GM18502 (cell line): ENCODE data around the gene CLIC5.

ENCODE experiments used
- ATAC-seq: cut with Tn5 transposase; IDR thresholded peaks from one replicate; pipeline ENCODE4 v1.9.1; 2021; ENCODE audit warnings: mild to moderate bottlenecking; ENCODE audit not compliant: unreplicated experiment, poor library complexity

CLIC5 gene

DNA sequence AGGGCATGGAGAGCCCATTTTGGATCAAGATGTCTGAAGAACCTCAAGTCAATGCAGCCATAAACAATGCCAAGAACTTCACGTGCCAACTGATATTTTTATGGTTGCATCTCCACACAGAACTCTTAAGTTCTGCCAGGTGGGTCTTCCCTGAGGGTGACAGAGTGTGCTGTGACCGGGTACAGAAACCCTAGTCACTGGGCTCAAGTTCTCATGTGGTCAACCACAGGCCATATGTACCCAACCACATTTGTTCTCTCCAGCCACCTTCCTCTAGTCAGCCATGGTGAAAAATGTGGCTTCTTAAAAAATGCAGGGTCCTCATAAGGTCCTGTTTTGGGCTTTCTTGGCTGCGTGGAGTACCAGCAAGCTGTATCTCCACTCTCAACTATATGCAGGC is 48.9 kb downstream of the CLIC5 start:
- ATAC-seq = no peak

DNA sequence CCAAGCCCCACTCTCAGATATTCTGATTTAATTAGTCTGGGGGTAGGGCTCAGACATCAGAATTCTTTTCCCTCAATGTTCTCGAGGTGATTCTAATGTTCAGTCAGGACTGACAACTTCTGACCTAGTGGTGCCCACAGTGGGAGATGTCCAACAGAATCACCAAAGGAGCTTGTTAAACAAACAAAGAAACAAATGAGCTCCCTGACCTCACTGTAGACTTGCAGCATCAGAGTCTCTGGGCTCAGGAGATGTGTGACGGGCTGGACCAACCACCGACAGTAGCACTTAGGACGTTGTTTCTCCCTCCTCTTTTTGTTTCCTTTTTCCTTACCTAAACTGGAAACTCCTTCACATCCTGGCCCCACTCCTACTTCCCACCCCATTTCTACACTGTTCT is 49.3 kb downstream of the CLIC5 start:
- ATAC-seq = no peak

DNA sequence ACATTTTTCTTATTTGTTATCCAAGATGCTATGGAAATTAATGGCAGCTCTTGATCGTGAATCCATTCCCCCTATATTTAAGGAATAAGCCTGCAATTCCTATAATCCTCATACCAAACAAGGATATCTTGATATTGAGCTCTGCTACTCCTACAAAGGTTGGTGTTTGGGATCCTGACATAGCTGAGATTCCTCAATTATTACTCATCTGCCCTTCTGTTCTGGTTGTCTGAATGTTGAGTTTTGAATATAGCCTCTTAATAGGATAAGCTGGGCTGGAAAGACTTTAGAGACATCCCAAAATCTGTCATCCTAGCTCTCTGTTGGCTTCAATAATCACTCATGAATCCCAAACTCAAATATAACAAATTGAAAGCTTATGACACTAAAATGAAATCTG is 49.9 kb downstream of the CLIC5 start:
- ATAC-seq = no peak

DNA sequence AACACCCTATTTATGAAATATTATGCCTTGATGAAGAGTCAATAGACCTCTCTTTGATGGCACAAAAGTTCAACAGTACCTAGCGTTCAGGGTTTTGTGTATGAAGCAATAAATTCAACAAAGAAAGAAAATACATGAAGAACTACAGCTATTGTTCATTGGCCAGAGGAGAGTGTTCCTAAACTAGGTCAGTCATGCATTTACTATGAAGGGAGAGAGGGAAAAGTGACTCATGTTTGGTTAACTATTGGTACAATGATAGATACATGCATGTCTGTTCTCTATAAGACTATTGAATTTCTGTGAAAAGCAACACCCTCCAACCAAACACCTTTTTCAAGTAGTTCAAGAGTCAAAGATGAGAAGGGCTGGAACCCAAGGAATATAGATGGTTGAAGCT is 50.7 kb downstream of the CLIC5 start:
- no peak for ATAC-seq

DNA sequence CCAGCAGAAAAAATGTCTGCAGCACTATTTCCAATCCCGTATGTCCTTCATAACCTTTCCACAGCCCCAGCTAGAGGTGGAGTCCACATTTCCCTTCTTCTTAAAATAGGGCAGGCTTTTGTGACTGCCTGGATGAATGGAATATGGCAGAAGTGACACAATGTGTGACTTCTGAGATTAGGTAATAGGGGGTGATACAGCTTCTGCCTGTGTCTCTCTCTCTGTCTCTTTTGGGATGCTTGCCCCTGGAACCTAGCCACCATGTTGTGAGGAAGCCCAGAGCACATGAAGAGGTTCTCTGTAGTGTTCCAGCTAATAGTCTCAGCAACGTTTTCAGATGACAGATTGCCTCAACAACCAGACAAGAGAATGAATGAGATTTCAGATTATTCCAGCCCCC is 51.4 kb downstream of the CLIC5 start:
- ATAC-seq = no peak

DNA sequence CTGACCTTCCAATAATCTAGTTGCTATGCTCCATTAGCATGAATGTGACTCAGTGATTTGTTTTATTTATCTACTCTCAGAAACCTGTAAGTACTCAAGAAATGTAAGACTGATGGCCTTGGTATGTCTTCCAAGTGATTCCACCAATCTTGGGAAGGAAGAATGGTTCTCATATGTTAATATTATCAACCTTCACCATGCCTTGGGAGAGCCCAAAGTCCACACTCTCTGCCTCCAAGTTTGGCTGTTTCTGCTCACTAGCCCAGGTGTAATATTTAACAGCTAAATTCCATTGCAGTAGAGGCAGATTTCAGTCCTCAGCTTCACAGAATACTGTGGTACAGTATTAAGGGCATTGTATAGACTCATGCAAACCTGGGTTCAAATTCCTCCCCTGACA is 51.8 kb downstream of the CLIC5 start:
- ATAC-seq = no peak

DNA sequence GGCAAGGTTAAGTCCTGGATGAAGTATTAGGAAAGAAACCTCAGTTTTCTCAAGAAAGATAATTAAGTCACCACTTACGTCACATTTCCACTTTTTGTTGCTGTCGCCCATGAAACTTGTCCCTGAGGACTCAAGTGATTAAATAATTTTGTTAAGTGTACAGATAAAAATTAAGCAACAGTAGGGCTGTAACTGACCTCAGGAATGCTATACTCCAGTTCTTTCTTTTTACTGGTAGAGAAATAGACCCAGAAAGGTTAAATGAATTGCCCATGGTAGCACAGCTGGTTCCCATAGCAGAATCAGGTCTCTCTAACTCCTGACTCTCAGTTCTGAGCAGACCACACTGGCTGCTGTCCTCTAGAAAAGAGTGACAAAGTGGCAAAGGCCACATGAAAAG is 54.5 kb downstream of the CLIC5 start:
- ATAC-seq = no peak

DNA sequence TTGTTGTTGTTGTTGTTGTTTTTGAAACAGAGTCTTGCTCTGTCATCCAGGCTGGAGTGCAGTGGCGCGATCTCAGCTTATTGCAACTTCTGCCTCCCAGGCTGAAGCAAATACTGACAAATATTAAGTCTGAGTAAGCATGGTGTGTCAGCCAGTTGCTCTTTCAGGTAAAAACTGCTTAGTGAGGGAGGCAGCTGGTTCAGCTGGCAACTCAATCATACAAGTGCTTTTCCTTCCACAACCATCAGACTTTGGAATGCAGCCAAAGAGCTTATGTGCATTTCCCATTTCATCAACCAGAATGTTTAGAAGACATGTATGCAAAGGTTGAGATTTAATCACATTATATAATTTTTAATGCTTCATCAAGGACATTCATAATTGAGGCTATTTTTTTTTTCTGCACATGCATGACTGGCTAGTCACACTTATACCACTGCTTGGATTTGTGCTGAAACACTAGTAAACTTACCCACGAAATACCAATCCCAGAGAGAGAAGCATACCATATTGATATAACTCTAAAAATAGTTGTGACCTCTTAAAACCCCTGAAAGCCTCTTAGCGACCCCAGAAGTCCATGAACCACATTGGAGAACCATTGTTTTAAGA is 56.0 kb downstream of the CLIC5 start:
- no peak for ATAC-seq

DNA sequence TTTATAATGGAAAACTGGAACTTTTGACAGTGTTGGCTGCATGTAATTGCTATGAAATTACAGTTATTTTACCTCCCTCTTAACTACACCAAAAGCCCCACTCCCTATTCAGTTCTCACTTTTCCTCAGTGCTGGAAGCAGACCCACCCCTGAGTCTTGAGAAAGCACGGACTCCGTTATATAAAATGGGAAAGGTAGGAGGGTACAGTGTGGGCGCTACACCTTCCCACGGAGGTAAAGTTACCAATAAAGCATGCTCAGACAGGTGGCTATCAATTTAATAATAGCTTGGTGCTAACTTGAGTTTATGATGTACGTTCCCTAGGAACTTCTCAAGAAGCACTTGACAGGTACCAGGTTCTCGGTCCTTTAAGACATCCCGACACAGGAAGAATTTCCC is 59.0 kb downstream of the CLIC5 start:
- no peak for ATAC-seq

DNA sequence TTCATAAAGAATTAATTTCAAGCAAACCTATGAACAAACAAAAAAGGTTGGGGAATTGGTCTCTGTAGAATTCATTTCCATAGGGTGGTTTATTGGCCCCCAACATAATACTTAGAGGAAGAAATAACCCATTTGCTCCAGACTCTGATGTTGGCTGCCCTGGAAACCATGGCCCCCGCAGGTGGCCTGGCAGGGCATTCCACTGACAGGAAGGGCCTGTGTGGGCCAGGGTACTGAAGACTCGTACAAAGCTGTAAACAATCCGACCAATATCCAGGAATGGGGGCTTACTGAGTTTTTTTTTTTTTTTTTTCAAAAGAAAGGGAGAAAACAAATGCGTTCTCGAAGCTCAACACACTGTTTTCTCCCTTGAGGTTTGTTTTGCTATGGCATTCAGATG is 59.5 kb downstream of the CLIC5 start:
- no peak for ATAC-seq

DNA sequence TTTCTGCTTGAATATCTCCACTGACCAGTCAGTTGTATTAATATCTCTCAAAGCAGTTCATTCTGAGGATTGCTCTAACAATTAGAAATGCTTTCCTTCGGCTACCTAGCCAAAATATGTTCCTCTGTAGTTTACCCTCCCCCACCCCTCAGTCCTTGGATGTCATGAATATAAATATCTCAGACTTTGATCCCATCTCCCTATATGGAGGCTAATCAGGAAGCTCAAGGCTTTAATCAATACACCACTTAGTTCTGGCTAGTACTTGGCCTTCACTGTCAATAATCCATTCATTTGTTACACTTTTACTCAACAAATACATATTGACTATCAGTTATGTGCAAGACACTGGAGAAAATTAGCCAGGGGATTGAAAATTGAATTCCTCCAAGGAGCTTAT is 60.1 kb downstream of the CLIC5 start:
- no peak for ATAC-seq

DNA sequence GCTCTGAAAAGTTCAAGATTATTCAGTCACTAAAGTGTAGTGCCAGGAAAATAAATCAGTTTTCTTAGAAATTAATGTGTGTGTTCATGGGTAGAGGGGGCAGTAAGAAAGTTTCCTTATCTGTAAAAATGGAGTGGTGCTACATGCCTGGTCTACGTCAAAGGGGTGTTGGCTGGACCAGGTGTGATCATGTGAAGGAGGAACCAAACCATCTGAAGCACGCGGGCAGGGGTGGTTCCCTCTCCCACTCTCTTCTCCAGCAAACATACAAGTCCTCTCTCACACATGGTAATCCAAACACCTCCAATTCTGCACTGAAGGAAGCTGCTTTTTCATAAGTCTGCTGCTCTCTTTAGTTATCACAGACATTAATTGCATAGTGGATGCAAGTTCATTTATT is 63.1 kb downstream of the CLIC5 start:
- ATAC-seq = no peak

DNA sequence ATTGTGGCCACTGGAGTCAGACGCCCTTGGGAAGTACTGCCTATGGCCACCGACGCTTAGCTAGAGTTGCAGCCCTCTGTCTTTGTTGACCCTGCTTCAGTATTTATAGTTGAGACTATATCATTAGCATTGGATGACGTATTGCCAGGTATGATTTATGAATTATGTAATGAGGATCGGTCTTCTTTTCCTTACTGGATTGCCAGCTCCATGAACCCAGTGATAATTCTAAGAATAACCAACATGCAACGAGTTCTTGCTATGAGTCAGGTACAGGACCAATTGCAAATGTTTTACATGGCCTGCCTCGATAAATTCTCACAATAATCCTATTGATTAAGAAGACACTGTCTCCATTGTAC is 63.5 kb downstream of the CLIC5 start:
- ATAC-seq = no peak

DNA sequence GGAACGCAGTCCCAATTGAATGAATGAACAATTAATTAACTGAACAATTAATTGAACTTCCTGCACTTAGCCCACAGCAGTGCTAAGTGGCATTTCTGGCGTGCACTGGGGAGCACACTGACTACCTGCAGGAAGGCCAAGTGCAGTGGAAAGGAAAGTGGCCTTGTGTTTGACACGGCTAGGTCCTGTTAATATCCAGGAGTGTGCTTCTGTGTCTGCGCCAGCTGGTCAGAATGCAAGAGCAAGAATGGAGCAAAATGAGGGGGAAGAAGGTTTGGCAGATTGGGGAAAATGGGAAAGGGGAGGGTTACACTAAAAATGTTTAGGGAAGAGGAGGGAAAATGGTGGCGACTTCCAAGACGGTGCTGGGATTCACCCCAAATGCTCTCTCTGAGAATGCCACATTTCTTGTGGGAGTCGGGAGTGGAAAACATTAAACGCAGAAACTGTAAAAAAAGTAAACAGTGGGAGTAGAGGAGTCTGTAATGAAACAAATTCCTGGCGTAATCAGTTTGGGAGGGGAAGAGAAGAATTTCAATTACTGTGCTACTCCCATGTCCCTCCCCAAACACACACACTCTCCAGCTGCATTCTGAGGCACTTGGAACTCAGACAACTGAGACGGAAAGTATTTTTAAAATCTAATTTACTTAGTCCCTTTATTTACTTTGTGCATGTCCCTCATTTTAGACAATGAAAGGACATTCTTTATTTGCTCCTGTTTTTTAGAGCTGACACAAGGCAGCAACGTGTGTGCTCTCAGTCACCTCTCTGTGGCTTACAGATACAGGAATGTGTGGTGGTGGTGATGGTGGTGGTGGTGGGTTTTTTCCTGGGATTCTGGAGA is 64.1 kb downstream of the CLIC5 start:
- ATAC-seq = no peak

DNA sequence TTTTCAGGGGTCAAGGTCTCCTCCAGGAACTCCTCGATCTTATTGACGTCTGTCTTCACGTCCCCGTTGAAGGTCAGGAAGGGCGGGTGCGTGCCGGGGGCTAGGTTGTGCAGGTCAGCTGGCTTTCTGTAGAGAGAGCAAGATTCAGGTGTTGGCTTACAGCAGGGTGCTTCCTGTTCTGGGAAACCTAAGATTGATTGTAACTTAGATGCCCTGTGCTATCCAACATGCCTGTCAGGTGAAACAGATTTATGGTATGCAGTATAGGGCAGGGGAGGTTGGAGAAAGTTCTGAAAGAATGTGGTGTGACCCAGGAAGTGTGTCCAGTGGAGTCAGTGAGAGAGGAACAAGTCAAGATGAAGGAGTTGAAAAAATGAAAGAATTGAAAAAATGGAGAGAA is 66.4 kb downstream of the CLIC5 start:
- no peak for ATAC-seq

DNA sequence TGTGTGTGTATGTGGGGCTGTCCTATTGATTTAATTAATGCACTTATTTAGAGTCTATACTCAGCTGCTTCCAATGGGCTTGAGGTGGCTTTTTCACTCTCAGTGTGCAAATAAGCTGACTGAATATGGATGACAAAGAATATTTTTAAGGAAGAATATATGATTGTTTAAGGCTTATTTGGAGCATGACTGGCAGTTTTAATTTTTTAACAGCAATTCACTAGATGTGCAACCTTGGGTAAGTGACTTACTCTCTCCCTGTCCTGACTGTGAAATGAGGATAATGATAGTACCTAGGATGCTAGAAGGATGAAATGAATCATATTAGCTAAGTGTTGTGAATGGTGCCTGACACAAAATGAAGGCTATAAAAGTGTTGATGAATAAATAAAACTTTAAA is 67.9 kb downstream of the CLIC5 start:
- ATAC-seq = no peak

DNA sequence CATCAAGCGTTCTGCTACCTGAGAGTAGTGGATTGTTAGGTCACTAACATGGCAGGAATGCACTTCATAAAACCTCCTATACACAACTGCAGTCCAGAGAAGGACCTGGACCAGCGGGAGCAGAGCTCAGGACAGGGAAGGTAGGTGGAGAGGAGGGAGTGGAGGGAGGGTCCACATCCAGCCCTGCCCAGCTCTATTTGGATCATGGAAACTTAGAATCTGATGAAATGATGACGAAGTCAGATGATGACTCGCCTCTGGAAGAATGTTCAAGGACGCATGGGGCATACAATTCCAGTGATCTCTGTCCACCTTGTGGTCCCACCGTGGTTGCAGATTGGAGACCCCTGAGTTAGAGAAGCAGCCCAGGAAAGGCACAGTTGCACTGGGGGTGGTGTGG is 68.8 kb downstream of the CLIC5 start:
- ATAC-seq = no peak

DNA sequence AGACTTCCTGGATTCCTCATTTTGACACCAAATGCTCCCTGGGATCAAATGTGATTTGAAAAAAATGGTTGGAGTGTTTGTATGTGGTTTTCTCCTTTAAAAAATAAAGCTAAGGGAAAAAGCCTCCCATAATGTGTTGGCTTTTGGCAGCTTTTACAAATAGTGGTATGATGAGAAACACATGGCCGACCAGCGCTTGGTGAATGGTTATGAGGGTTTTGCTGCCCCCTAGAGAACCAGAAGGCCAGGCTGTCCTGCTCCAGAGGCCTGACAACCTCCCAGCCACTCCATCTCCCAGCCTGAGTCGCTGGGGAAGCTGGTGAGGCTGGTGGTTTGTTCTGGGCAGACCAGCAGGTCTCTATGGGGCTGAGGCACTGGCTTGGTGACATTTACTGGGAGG is 69.3 kb downstream of the CLIC5 start:
- ATAC-seq = no peak

DNA sequence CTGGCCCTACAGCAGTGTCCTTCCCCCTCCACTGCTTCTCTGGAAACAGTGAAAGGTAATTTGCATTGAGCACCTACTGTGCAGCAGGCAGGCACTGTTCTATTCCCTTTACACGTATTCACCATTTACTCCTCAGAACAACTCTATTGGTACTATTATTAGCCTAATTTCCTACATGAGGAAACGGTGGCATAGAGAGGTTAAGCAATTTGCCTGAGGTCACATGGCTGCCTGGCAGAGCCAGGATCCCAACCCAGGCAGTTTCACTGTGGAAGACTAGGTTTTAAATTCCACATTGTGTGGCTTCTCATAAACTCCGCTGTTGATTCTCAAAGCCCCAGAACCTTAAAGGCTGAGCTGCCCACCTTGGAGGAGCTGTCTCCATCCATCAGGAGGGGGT is 72.7 kb downstream of the CLIC5 start:
- ATAC-seq = no peak

DNA sequence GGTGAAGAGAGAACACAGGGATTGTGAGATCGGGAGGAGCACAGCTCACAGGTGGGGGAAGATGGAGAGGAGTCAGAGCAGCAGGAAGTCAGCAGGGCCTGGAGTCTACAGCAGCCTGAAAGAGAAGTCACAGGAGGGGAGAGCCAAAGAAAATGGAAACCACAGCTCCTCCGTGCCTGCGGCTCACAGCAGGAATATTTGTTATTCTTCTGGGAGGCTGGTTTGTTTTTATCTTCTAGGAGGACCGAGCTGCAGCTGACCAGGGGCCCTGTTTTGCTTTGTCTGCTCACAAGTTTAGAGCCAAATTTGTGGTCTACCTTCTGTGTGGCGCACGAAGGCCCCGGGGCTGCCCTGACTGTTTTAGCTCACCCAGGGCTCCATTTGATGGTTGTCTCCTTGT is 81.8 kb downstream of the CLIC5 start:
- no peak for ATAC-seq

DNA sequence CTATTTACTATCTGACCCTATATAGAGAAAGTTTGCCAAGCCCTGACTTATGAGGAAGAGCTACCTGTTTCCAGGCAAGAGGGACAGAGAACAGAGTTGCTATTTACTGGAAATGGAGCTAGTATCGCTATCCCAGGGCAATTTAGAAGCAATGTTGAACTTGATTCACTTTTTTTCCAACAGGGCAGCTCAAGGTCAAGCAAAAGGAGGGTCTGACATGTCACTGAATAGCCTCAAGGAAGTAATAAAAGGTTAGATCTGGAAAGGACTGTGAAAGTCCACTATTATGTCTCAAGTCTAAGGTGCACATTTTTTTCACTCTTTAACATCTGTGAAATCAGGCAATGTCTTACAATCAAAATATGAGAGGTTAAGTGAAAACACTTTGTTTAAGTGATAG is 84.4 kb downstream of the CLIC5 start:
- ATAC-seq = no peak

DNA sequence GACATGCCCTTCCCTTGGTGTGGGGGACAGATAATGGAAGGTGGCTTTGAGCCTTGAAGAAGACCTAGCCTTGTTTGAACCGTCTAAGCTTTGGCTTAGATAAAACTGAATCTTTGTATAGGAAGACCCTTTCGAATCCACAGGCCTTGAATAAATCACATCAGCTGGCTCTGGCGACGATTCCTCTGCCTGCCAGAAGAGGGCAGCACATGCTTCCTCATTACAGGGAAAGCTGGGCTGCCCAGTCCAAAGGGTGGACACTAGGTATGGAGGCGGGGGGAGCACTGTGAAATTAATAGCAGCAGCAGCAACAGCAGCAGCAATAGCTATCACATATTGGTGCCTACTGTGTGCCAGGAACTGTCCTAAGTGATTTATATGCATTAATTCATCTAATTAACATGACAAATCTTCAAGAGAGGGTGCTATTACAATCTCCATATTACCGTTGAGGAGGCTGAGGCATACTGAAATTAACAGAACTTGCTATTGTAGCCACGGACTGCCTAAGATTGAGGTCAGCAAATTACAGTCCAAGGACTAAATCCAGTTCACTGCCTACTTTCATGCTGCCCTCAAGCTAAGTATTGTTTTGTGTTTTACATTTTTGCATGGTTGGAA is 85.1 kb downstream of the CLIC5 start:
- ATAC-seq = no peak
